ENCODE results near the gene SMCO4. TPM values are rescaled to one million over a fixed set of nuclear protein-coding genes. Genes with fewer than 3 reads are reported as not detected.

The SMCO4 gene
- total and polyA plus RNA-seq, 2 experiments from 2014 or later, result 62.9 to 85.4 TPM

GRCh38 chr11:93524173-93524536 lies 19.0 kb downstream of the SMCO4 start:
- H3K27me3 ChIP-seq, result no peaks in the 10 kb centered on the region
- H3K4me3 ChIP-seq, result no peak overlapping the region
- TF ChIP-seq CTCF (IDR thresholded peaks at IDR 0.05; ENCODE audit: low read depth, low read length), result no peak
- DNase-seq (ENCODE audit: low read depth in 1 of 2, low spot score in 1 of 2), result no peak
- no peaks in the 10 kb centered on the region for H3K36me3 ChIP-seq
- peaks cover 60% of the 10 kb centered on the region for H3K4me1 ChIP-seq (ENCODE audit: low read depth)
- no peaks in the 10 kb centered on the region for H3K9me3 ChIP-seq (ENCODE audit: low read depth)
- H3K27ac ChIP-seq, result no peak overlapping the region

- H3K27me3 ChIP-seq, result no peaks in the 10 kb centered on the region
- no peaks in the 10 kb centered on the region for H3K36me3 ChIP-seq
- H3K27ac ChIP-seq, result no peak overlapping the region
- no peak overlapping the region for H3K4me3 ChIP-seq
- no peaks in the 10 kb centered on the region for H3K9me3 ChIP-seq (ENCODE audit: low read depth)
- peaks cover 39% of the 10 kb centered on the region for H3K4me1 ChIP-seq (ENCODE audit: low read depth)
- no peak for DNase-seq (ENCODE audit: low read depth in 1 of 2, low spot score in 1 of 2)
- TF ChIP-seq CTCF (IDR thresholded peaks at IDR 0.05; ENCODE audit: low read depth, low read length), result no peak
Measured at GRCh38 chr11:93520726-93521509, 22.3 kb downstream of the SMCO4 start.

DNA sequence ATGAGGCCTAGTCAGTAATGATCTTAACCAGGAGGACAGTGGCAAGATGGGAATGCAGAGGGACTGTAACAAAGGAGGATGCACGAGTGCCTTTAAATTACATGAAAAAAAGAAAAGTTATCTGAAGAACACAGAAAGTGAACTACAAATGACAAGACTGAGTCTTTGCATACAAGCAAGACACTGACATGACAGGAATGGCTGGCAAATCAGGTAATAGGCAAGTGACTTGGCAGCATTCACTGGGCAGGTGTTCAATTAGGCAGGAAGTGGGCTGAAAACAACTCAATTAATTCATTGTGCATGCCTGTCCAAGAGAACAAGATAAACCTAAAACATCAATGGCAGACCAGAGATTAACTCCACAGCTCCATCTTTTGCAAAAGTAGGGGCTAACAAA lies 24.0 kb downstream of the SMCO4 start:
- no peak for DNase-seq (ENCODE audit: low read depth in 1 of 2, low spot score in 1 of 2)
- no peak overlapping the region for H3K27ac ChIP-seq
- no peaks in the 10 kb centered on the region for H3K27me3 ChIP-seq
- H3K4me1 ChIP-seq (ENCODE audit: low read depth), result peaks cover 30% of the 10 kb centered on the region
- no peak for TF ChIP-seq CTCF (IDR thresholded peaks at IDR 0.05; ENCODE audit: low read depth, low read length)
- H3K36me3 ChIP-seq, result no peaks in the 10 kb centered on the region
- no peak overlapping the region for H3K4me3 ChIP-seq
- H3K9me3 ChIP-seq (ENCODE audit: low read depth), result no peaks in the 10 kb centered on the region

GRCh38 chr11:93518081-93518480 lies 25.1 kb downstream of the SMCO4 start:
- Histone ChIP-seq H3K27me3 (no peaks in the 10 kb centered on the region), H3K9me3 (ENCODE audit: low read depth) (no peaks in the 10 kb centered on the region), H3K36me3 (no peaks in the 10 kb centered on the region), H3K4me3 (no peak overlapping the region), H3K27ac (no peak overlapping the region), H3K4me1 (ENCODE audit: low read depth) (peaks cover 30% of the 10 kb centered on the region)
- no peak for TF ChIP-seq CTCF (IDR thresholded peaks at IDR 0.05; ENCODE audit: low read depth, low read length)
- no peak for DNase-seq (ENCODE audit: low read depth in 1 of 2, low spot score in 1 of 2)

DNA sequence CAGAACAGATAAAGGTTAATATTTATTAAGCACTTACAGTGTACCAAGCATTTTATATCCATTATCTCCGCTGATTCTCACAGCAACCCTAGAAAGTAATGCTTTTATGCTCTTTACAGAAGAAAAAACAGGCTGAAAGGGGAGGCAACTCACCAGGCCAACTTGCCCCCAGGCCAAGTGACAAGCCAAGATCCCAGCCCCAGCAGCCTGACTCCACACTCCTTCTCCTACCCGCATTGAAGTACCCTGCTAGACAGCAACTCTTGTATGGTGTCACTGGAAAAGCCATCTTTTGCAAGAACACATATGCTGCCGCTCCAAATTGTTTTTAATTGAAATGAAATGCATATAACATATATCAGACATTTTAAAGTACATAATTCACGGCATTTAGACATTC lies 25.6 kb downstream of the SMCO4 start:
- DNase-seq (ENCODE audit: low read depth in 1 of 2, low spot score in 1 of 2), result no peak
- TF ChIP-seq CTCF (IDR thresholded peaks at IDR 0.05; ENCODE audit: low read depth, low read length), result no peak
- H3K4me1 ChIP-seq (ENCODE audit: low read depth), result peaks cover 30% of the 10 kb centered on the region
- H3K27ac ChIP-seq, result no peak overlapping the region
- no peaks in the 10 kb centered on the region for H3K36me3 ChIP-seq
- H3K9me3 ChIP-seq (ENCODE audit: low read depth), result no peaks in the 10 kb centered on the region
- H3K27me3 ChIP-seq, result no peaks in the 10 kb centered on the region
- H3K4me3 ChIP-seq, result no peak overlapping the region
